ENCODE results near the gene FAM83B. TPM values are rescaled to one million over a fixed set of nuclear protein-coding genes. Genes with fewer than 3 reads are reported as not detected.

The FAM83B gene
- total RNA-seq, 4 donors from 2014 or later, result 20.2 to 38.5 (median 36.6) TPM

- 73 to 91% methylated on average over 3 of the region's 3 CpGs for WGBS, 2 donors (ENCODE audit: low coverage in 1 of 2)
- intact Hi-C loops (cut with DNase I; ENCODE audit: low total_unique reads), result no loop called here
- no peak for DNase-seq
- peaks cover 0 to 31% (median 13%) of the 10 kb centered on the region in 4 donors for H3K4me1 ChIP-seq
- H3K36me3 ChIP-seq, result no peaks in the 10 kb centered on the region
- TF ChIP-seq POLR2A (IDR thresholded peaks at IDR 0.05), result no peak
- TF ChIP-seq EP300 (IDR thresholded peaks at IDR 0.05; ENCODE audit: low read depth), result no peak
- no peak for TF ChIP-seq POLR2AphosphoS5 (IDR thresholded peaks at IDR 0.05)
- TF ChIP-seq CTCF (IDR thresholded peaks at IDR 0.05), result no peak
- H3K9me3 ChIP-seq, result no peaks in the 10 kb centered on the region
- in situ Hi-C loops (cut with MboI; ENCODE audit: low pct_ligation_motif_present in 1 of 4, low pct_unique_long_range_greater_than_20kb in 1 of 4, low sequenced_read_pairs in 3 of 4), result no loop called here
- H3K27ac ChIP-seq, result no peak overlapping the region
- no peaks in the 10 kb centered on the region for H3K27me3 ChIP-seq
- no peak overlapping the region for H3K4me3 ChIP-seq
These were observed 52.2 kb downstream of the FAM83B start for GRCh38 chr6:54898767-54899166.

DNA sequence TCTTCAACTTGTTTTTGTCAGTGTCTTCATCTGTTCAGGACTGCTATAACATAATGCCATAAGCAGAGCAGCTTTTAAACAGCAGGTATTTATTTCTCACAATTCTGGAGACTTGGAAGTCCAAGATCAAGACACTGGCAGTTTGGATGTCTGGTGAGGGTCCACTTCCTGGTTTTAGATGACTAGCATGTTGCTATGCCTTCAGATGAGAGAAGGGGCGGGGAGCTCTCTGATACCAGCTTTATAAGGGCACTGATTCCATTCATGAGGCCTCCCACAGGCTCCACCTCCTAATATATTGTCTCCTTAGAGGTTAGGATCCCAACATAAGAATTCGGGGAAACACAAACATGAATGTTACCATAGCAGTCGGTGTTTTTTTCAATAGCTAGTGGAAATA lies 52.9 kb downstream of the FAM83B start:
- Histone ChIP-seq H3K9me3 (no peaks in the 10 kb centered on the region), H3K27me3 (no peaks in the 10 kb centered on the region), H3K27ac (no peak overlapping the region), H3K4me3 (no peak overlapping the region), H3K36me3 (no peaks in the 10 kb centered on the region), H3K4me1 (peaks cover 0 to 29% (median 10%) of the 10 kb centered on the region in 4 donors)
- TF ChIP-seq POLR2AphosphoS5 (IDR thresholded peaks at IDR 0.05), result no peak
- TF ChIP-seq CTCF (IDR thresholded peaks at IDR 0.05), result no peak
- TF ChIP-seq POLR2A (IDR thresholded peaks at IDR 0.05), result no peak
- no peak for DNase-seq
- 87 to 96% methylated on average over 3 of the region's 3 CpGs for WGBS, 2 donors (ENCODE audit: low coverage in 1 of 2)
- in situ Hi-C loops (cut with MboI; ENCODE audit: low pct_ligation_motif_present in 1 of 4, low pct_unique_long_range_greater_than_20kb in 1 of 4, low sequenced_read_pairs in 3 of 4), result no loop called here
- intact Hi-C loops (cut with DNase I; ENCODE audit: low total_unique reads), result no loop called here

GRCh38 chr6:54899986-54900385 lies 53.4 kb downstream of the FAM83B start:
- H3K36me3 ChIP-seq, result no peaks in the 10 kb centered on the region

GRCh38 chr6:54900666-54901065 lies 54.1 kb downstream of the FAM83B start:
- Histone ChIP-seq H3K4me1 (peaks cover 0 to 29% (median 8%) of the 10 kb centered on the region in 4 donors), H3K27me3 (no peaks in the 10 kb centered on the region), H3K4me3 (no peak overlapping the region), H3K9me3 (no peaks in the 10 kb centered on the region), H3K36me3 (no peaks in the 10 kb centered on the region), H3K27ac (no peak overlapping the region)
- intact Hi-C loops (cut with DNase I; ENCODE audit: low total_unique reads) (no loop called here), in situ Hi-C loops (cut with MboI; ENCODE audit: low pct_ligation_motif_present in 1 of 4, low pct_unique_long_range_greater_than_20kb in 1 of 4, low sequenced_read_pairs in 3 of 4) (no loop called here)
- no peak for DNase-seq
- 89 to 93% methylated on average over 2 of the region's 2 CpGs for WGBS, 2 donors (ENCODE audit: low coverage in 1 of 2)
- no peak for TF ChIP-seq POLR2A (IDR thresholded peaks at IDR 0.05)
- no peak for TF ChIP-seq POLR2AphosphoS5 (IDR thresholded peaks at IDR 0.05)
- no peak for TF ChIP-seq CTCF (IDR thresholded peaks at IDR 0.05)

More at GRCh38 chr6:54899986-54900385, 53.4 kb downstream of the FAM83B start:
- intact Hi-C loops (cut with DNase I; ENCODE audit: low total_unique reads) (no loop called here), in situ Hi-C loops (cut with MboI; ENCODE audit: low pct_ligation_motif_present in 1 of 4, low pct_unique_long_range_greater_than_20kb in 1 of 4, low sequenced_read_pairs in 3 of 4) (no loop called here)
- H3K4me3 ChIP-seq, result no peak overlapping the region
- H3K4me1 ChIP-seq, result peaks cover 0 to 29% (median 8%) of the 10 kb centered on the region in 4 donors
- no peak for DNase-seq
- H3K9me3 ChIP-seq, result no peaks in the 10 kb centered on the region
- H3K27ac ChIP-seq, result no peak overlapping the region
- TF ChIP-seq EP300 (IDR thresholded peaks at IDR 0.05; ENCODE audit: low read depth) (no peak), CTCF (IDR thresholded peaks at IDR 0.05) (no peak), POLR2AphosphoS5 (IDR thresholded peaks at IDR 0.05) (no peak), POLR2A (IDR thresholded peaks at IDR 0.05) (no peak)
- no peaks in the 10 kb centered on the region for H3K27me3 ChIP-seq
